ENCODE data around the gene OSM. TPM values are rescaled to one million over a fixed set of nuclear protein-coding genes. Genes with fewer than 3 reads are reported as not detected.
A peak's percentile ranks its signal among the peaks of the same experiment; 100 is the strongest.

OSM gene
- total RNA-seq, 1 donor from 2014 or later, result 0.28 TPM

DNA sequence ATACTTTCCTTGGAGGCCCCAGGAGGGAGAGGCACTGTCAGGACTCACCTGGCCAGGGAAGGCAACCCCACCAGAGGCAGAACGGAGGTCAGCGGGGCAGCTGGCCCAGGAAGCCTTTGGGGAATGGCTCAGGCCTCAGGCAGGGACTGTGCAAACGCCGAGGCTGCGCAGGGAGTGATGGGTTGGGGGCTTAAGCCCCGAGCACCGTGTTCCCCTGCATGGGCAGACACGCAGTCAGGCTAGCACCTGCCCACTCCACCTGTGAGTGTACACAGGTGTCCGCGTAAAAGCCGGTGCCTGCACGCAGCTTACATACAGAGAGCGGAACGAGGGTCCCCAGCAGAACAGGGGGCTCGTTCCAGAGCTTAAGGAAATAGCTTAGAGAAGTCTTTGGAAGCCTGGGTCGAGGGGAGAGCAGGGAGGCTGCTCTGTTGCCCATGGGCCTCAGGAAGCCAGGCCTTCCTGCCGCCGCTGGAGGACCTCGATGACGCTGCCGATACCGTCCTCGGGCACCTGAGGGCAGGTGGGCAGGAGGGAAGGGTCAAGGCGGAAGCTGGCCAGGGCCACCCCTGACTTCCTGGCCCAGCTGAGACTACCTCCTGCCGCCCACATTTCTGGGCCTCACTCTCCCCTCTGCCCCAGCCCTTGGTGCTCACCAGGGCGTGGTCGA, 18.7 kb upstream of the OSM start:
- no peak for ATAC-seq

DNA sequence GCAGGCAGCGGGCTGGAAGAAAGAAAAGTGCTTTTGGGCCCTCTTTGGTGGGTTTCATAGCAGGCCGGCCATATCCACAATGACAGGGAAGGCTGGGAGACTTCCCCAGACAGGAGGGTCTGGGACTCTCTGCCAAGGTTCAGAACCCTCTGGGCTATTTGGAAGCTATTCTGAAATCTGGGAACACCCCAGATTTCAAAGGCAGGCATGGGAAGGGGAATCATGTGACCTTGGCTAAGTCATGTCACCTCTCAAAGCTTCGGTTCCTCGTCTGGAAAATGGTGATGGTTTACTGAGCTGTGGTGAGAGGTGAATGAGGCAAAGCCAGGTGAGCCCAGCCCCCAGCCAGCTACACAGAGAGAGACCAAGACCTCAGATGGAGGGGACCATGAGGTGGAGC, 18.0 kb upstream of the OSM start:
- ATAC-seq, result no peak

DNA sequence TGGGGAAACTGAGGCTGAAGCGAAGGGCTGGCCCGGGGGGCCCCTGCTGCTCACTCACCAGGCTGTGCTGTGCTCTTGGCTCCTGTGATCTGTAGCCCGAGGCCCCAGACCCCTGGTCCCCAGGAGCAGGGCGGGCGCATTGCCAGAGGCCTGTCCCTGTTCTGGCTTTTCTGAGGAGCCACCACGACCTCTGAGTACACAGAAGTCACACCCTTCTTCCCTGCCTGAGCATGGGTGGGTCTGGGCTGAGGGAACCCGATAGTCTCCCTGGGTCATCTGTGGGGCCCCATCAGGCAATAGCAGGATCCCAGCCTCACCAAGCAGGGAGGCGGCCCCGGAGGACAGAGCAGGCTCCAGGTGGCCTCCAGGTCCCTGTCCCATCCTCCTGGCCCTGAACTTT, 17.5 kb upstream of the OSM start:
- no peak for ATAC-seq

DNA sequence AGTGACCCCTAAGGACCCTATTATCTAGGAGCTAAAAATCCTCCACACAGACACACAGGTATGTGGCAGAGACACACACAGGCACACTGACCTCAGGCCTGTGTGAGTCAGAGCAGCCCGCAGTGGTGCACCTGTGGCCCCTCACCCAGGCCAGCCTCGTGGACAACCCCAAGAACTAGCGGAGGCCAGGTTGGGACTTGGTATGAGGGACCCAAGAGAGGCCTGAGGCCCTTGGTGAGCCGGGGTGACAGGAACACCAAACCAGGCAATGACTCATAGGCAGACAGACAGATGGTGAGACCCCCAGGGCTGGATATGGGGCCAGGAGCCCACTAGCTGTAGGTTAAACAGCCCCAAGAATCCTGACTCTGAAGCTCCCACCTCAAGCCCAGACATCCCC, 16.7 kb upstream of the OSM start:
- ATAC-seq, result no peak

DNA sequence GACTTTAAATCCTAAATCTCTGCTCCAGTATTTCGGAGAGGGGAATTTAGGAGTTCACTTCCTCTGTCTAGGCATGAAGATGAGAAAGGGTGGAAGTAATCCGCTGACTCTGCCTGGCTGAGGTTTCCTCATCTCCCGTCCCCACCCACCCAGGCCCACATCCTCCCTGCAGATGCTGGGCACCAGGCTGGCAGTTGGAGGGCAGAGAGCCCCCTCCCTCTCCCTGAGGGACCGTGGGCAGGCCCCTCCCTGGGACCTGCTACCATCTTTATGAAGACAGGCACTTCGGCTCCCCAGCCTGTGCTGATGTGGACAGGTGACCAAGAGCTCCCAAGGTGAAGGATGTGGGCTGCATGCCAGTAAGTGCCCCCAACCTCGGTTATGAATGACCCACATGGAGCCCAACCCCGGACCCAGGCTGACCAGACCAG, 16.0 kb upstream of the OSM start:
- ATAC-seq, result no peak

DNA sequence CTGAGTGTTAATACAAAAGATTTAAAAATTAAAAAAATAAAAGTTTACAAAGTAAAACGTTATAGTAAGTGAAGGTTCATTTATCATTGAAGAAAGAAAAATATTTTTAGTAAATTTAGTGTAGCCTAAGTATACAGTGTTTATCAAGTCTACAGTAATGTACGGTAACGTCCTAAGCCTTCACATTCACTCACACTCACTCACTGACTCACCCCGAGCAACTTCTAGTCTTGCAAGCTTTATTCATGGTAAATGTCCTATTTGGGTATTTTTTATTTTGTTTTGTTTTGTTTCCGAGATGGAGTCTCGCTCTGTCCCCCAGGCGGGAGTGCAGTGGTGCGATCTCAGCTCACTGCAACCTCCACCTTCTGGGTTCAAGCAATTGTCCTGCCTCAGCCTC, 13.9 kb upstream of the OSM start:
- ATAC-seq, result no peak

DNA sequence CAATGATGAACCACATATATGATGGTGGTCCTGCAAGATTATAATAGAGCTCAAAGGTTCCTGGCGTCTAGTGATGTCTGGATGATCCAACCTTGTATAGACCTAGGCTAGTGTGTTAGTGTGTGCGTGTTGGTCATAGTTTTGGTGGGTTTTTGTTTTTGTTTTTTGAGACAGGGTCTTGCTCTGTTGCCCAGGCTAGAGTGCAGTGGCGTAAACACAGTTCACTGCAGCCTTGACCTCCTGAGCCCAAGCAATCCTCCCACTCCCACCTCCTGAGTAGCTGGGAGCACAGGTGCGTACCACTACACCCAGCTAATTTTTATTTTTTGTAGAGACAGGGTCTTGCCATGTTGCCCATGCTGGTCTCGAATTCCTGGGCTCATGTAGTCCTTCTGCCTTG, 13.3 kb upstream of the OSM start:
- no peak for ATAC-seq

DNA sequence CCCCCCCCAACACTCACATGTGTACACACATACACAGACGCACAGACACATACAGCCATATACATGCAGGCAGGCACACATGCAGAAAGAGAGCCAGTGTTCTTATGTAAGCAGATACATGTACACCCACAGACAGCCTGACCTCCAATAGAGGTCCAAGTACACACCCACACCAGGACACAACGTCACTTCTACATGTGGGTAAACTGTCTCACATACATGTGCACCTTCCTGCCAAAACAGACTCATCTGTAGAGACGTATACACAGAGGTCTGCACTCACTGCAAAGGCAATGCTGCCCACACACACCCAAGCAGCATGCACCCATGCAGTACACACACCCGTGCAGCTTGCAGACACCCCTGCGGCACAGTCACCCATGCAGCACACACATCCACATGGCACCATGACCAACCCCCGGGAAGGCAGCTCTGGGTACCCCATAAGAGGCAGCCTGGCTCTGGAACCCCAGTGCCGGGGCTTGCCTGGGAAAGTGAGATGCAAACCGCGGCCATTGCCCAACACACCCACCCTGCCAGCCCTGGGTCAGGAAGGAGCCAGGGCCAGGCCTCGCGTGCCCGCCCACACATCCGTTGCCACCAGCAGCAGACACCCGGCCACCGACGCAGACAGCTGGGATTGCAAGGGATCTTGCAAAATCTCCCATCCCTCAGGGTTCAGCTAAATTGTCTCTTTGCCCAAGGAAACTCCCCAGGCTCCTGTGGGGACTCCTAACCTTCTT, 12.6 kb upstream of the OSM start:
- ATAC-seq, result no peak

DNA sequence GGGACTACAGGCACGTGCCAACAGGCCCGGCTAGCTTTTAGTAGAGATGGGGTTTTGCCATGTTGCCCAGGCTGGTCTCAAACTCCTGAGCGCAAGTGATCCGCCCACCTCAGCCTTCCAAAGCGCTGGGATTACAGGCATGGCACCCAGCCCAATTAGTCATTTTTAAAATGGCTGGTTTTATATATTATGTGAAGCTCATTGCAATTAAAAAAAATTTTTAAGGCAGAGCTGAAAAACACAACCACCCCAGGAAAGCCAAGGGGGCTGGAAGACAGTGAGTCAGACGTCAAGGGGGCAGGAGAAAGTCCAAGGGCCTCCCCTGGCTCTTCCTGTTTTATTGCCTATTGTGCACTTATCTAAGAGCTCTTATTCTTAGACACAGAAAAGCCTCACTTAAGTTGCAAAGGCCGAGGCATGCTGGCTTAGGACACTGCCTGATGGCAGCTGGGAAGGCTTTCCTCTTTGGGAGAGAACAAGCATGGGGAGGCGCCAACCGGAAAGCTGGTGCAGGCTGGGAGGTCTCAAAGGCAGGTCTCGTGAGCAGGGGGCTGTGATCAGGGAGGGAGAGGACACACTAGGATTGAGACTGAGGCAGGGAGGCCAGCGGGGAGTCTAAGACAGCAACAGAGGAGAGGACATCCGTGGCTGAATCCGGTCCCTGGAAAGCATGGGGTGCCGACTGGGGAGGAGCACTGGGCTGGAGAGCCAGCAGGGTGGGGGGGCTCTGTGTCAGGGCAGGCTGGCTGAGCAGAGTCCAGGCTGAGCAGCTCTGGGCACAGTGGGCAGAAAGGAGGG, 11.1 kb upstream of the OSM start:
- ATAC-seq, result peak; percentile 59

DNA sequence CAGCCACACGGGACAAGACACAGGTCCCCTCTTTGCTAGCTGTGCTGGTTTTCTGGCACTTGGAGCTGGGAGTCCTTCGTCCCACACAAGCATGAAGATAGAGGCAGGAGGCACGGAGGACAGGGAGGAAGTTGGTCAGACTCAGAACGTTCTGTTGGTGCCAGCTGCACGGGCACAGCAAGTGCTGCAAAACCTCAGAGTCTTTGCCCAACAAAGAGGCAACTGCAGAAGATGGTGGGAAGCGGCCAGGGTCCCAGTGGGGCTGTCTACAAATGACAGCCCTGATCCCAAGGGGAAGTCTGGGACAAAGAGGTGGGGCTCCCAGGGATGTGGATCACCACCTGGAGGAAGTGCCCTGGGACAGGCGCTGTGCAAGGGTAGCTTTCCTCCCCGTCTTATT, 9.4 kb upstream of the OSM start:
- no peak for ATAC-seq

DNA sequence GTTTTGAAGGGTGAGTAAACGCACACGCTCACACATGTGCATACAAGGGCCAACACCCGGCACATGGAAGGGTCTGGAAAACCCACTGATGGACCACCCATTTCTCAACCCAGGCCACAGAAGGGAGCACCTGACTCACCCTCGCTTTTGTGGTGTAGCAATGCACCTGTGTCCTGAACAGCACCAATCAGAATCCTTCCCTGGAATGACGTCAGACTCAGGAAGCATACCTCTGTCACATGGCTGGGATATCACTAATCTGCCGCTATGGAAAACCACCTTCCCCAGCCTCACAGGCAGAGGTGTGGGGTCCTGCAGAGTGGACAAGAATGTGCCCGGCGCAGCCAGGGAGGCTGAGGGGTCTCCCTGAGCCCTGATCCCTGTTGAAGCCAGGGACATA, 9.0 kb upstream of the OSM start:
- peak; percentile 6 for ATAC-seq

DNA sequence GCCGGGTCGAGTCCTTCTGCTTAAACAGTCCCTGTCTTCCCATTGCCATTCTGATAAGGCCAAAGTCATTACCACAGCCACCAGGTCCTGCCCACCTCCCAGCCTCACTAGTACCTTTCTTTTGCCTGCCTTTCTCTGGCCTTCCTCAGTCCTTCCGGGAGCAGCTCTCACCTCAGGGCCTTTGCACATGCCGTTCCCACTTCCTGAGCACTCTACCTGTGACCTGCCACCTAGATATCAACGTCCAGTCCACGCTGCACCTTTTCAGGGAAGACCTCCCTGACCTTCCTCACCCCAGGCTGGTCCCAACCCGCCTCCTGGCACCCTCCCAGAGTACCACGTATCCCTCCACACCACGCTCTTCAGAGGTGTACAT, 7.8 kb upstream of the OSM start:
- ATAC-seq, result no peak

DNA sequence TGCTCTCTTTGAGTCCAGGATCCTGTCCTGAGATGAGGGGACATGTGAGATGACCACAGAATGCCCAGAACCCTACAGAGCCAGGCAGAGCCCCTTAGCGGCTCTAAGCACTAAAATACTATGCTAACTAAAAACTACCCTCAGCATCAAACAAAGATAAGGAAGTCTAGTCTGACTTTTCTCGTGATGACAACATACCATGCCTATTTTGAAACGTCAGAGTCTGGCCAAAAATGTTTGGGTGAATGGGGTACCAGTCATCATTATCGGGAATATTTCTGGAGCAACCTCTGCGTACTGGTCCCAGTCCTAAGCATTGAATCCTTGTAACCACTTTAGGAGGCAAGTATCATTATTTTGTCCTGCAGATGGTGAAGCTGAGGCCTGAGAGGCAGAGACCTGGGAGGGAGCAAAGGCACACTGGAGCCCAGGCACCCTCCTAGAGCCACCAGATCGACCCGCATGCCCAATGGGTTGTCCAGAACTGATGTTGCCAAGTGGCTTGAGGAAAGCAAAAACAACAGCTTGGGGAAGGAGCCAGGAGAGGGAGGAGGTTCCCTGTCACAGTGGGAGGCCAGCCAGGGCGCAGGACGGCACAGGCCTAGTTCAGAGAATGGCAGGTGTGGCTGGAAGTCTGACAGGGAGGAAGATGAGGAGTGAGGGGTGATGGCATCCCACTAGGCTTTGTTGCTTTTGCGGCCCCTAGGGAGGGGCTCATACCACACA, 7.2 kb upstream of the OSM start:
- ATAC-seq, result no peak

DNA sequence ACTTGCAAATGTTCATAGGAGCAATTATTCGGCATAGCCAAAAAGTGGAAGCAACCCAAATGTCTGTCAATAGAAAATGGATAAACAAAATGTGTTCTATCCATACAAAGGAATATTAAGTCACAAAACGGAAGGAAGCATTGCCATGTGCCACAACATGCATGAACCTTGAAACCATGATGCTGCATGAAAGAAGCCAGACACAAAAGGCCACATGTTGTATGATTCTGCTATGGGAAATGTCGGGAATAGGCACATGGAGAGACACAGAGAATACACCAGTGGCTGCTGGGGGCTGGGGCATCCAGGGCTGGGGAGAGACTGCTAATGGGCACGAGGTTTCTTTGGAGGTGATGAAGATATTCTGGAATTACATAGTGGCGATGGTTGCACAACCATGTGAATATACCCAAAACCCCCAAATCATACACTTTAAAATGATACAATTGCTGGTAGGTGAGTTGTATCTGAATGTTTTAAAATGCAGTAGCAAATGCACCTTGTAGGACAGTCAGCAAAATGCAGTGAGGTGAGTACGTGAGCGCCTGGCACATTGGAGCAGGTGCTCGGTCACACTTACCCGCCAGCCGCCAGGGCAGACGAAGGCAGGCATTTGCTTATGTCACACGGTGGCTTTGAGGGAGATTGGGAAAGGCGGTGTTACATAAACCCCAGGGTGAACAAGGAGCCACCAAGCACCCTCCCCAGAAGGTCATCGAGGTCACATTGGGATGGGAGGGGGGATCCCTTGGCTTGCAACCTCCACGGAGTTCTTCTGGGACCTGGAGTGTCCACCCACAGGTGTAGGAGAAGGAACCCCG, 6.3 kb upstream of the OSM start:
- no peak for ATAC-seq

DNA sequence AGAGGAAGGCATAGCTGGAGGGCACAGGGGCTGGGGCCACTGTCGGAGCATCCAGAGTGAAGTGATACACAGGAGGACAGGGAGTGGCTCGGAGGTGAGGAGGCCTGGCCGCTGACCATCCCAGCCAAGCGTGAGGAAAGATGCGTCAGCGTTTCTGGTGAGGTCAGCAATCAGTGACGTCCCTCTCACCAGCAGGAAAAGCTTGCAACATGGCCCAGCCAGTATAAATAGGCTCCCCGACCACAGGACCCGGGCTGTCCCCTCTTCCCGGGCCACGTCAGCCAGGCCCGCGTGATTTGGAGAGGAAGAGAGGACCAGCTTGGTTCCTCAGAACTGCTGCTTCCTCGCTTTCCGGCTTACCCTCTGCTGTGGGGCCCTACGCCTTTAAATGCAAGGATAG, 4.2 kb upstream of the OSM start:
- no peak for ATAC-seq

DNA sequence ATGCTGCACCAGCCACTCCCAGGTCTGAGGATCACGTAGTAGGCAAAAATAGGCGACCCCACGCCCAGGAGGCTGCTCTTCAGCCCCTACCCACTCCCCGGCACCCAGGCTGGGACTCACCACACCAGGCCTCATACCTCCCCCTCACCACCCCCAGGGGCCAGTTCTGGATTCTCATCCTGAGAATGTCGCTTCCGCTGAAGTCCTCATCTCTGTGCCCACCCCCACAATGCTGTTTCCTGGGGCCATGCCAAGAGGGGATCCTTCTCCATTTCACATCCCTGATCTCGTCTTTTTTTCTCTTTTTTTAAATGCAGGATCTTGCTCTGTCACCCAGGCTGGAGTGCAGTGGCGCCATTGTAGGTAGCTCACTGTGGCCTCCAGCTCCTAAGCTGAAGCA, 1.7 kb upstream of the OSM start:
- no peak for ATAC-seq

DNA sequence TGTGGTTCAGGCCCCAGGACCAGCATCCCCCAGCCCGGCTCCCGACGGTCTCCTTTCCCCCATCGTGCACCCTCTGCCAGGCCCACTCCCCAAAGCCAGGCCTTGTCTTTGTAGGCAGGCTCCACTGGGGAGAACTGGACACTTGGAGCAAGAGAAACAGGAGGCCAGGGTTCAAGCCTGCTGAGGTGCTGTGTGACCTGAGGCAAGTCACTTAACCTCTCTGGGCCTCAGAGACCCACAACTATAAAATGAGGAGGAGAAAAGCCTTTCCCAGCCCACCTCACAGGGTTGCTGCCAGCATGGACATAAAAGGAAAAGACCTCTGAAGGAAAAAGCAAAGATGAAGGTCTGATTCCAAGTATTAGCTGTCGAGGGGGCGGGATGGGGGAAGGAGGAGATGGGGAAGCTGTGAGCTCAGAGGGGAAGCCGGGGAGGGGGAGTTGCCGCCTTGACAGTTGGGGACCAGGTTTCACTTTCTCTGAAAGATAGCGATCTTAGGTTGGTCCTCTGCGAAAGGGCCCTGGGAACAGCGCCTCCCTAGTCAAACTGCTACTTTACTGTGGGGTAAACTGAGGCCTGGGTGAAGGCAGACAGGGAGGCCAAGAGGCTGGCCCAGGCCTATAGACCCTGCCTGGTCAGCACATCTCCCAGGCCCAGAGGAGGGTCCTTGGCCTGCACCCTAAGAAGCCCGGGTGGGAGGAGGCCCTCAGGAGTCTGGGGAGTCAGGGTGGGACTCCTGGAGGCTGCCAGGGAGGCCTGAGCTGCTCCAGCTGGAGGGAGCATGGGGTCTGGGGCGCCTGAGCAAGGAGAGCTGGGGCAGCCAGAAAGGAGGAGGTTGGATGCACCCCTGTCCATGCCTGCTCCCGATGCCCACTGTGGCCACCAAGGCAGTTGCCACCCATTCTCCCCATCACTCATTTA, 991 bp upstream of the OSM start:
- ATAC-seq, result no peak

DNA sequence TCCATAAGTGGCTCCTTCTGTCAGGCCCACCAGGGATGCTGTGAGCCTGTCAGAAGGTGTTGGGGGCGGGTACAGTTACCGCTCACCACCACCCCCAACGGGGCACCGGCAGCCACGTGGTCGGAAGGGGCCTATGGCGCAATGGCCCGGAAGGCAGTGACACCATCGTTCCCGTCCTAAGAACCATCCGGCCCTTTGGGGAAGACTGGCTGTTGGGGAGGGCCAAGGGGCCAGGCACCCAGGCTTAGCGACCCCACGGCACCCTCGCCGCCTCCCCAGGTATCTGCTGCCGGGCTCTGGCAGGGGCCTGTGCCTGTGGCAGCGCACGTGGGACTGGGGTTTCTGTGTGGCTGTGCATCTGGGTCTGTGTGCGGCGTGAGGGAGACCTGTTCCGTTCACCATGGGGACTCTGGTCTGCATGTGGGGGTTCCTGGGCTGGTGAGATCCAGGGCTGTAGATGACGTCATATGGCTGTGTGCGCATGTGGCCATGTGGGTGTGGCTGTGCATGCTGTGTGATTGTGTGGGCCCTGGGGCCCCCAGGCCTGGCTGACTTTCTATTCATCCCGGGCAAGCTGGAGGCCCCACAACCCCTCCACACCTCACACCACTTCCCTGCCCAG, 717 bp downstream of the OSM start:
- peak; percentile 31 for ATAC-seq

DNA sequence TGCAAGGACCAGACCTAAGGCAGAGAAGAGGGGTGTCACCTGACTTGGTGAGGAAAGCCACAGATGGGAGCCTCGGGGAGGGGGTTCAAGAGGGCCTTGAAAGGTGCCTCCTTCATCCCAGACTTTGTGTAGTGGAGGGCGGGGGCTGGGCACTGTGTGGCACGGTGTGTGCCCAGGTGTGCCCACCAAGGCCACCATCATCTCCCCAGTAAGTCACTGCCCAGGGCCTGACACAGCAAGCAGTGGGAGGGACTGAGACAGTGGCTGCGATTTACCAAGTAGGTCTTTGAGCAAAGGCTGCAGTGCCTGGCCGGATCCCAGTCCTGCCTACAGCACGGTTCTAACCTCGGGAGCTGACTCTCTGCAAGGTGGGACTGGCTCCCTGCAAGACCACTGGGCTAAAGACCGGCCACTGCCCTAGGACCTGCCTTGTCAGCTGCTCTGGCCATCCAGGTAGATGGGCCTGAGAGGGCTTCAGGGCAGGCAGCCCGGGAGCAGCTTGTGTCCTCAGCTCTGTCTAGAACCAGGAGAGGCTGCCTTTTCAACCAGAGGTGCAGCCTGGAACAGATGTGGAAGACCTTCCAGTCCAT, 1.4 kb downstream of the OSM start:
- no peak for ATAC-seq

DNA sequence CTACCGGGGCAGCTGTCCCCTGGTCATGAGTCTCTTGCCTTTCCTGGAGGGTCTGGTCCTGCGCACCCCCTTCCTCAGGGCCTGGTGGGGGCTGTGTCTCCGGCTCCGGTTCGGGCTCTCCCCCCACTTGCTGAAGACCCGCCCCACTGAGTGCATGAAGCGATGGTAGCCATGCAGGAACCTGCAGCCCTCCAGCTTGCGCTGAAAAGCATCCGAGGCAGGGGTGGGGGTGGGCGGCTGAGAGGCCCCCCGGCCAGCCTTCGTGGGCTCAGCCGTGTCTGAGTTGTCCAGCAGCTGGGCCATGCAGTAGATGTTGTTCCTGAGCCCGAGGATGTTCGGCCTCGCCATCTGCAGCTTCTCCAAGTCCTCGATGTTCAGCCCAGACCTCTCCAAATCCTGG, 2.8 kb downstream of the OSM start:
- ATAC-seq, result no peak
